Measurements from ENCODE around the gene DNAH14. TPM values are rescaled to one million over a fixed set of nuclear protein-coding genes. Genes with fewer than 3 reads are reported as not detected.

DNAH14 gene
- total RNA-seq, 1 donor from 2014 or later: 3.0 TPM

GRCh38 chr1:225114354-225114990 is 185.0 kb downstream of the DNAH14 start:
- DNase-seq: no peak
- H3K36me3 ChIP-seq: no peaks in the 10 kb centered on the region
- TF ChIP-seq CTCF (IDR thresholded peaks at IDR 0.05; ENCODE audit: borderline replicate concordance): no peak
- no peak overlapping the region for H3K4me3 ChIP-seq
- intact Hi-C loops (cut with micrococcal nuclease): no loop called here
- H3K27ac ChIP-seq (replicated peaks): no peak overlapping the region
- H3K9me3 ChIP-seq (replicated peaks): no peaks in the 10 kb centered on the region
- H3K27me3 ChIP-seq (ENCODE audit: low read depth): no peaks in the 10 kb centered on the region
- no peaks in the 10 kb centered on the region for H3K4me1 ChIP-seq

- no peaks in the 10 kb centered on the region for H3K27me3 ChIP-seq (ENCODE audit: low read depth)
- intact Hi-C loops (cut with micrococcal nuclease): no loop called here
These were observed 189.8 kb downstream of the DNAH14 start for GRCh38 chr1:225119307-225119706.

GRCh38 chr1:225121095-225121494 is 191.6 kb downstream of the DNAH14 start:
- H3K36me3 ChIP-seq: no peaks in the 10 kb centered on the region
- DNase-seq: no peak
- peaks cover 8% of the 10 kb centered on the region for H3K9me3 ChIP-seq (replicated peaks)
- H3K27ac ChIP-seq (replicated peaks): no peak overlapping the region
- intact Hi-C loops (cut with micrococcal nuclease): no loop called here
- H3K4me3 ChIP-seq: no peak overlapping the region
- no peaks in the 10 kb centered on the region for H3K27me3 ChIP-seq (ENCODE audit: low read depth)
- no peaks in the 10 kb centered on the region for H3K4me1 ChIP-seq
- no peak for TF ChIP-seq CTCF (IDR thresholded peaks at IDR 0.05; ENCODE audit: borderline replicate concordance)

More at GRCh38 chr1:225119307-225119706, 189.8 kb downstream of the DNAH14 start:
- TF ChIP-seq CTCF (IDR thresholded peaks at IDR 0.05; ENCODE audit: borderline replicate concordance): no peak
- no peaks in the 10 kb centered on the region for H3K36me3 ChIP-seq
- H3K4me1 ChIP-seq: no peaks in the 10 kb centered on the region
- H3K4me3 ChIP-seq: no peak overlapping the region
- DNase-seq: no peak
- H3K27ac ChIP-seq (replicated peaks): no peak overlapping the region
- no peaks in the 10 kb centered on the region for H3K9me3 ChIP-seq (replicated peaks)

GRCh38 chr1:225131869-225132268 is 202.4 kb downstream of the DNAH14 start:
- no peaks in the 10 kb centered on the region for H3K27me3 ChIP-seq (ENCODE audit: low read depth)
- TF ChIP-seq CTCF (IDR thresholded peaks at IDR 0.05; ENCODE audit: borderline replicate concordance): no peak
- no peaks in the 10 kb centered on the region for H3K4me1 ChIP-seq
- no peak overlapping the region for H3K27ac ChIP-seq (replicated peaks)
- H3K4me3 ChIP-seq: no peak overlapping the region
- DNase-seq: no peak
- H3K36me3 ChIP-seq: no peaks in the 10 kb centered on the region
- intact Hi-C loops (cut with micrococcal nuclease): no loop called here
- peaks cover 40% of the 10 kb centered on the region for H3K9me3 ChIP-seq (replicated peaks)

GRCh38 chr1:225137976-225138375 is 208.5 kb downstream of the DNAH14 start:
- H3K36me3 ChIP-seq: no peaks in the 10 kb centered on the region
- no peak for TF ChIP-seq CTCF (IDR thresholded peaks at IDR 0.05; ENCODE audit: borderline replicate concordance)
- DNase-seq: no peak
- H3K4me1 ChIP-seq: no peaks in the 10 kb centered on the region
- no peak overlapping the region for H3K27ac ChIP-seq (replicated peaks)
- H3K9me3 ChIP-seq (replicated peaks): peaks cover 32% of the 10 kb centered on the region
- H3K4me3 ChIP-seq: no peak overlapping the region
- intact Hi-C loops (cut with micrococcal nuclease): no loop called here
- no peaks in the 10 kb centered on the region for H3K27me3 ChIP-seq (ENCODE audit: low read depth)
